SW480 (cell line): ENCODE results near the gene CNKSR3.

ENCODE experiments used
- DNase-seq: peaks from one replicate; pipeline ENCODE4 v3.0.0-alpha.2; 2016; ENCODE audit warnings: low spot score

CNKSR3 gene

GRCh38 chr6:154457046-154457713 is 53.3 kb downstream of the CNKSR3 start:
- DNase-seq = no peak

GRCh38 chr6:154453329-154453728 is 57.2 kb downstream of the CNKSR3 start:
- DNase-seq = no peak

- no peak for DNase-seq
Observed at GRCh38 chr6:154450498-154450897, 60.0 kb downstream of the CNKSR3 start.

GRCh38 chr6:154448448-154449096 is 61.9 kb downstream of the CNKSR3 start:
- no peak for DNase-seq

GRCh38 chr6:154447954-154448353 is 62.5 kb downstream of the CNKSR3 start:
- no peak for DNase-seq

- DNase-seq = no peak
Observed at GRCh38 chr6:154446984-154447383, 63.5 kb downstream of the CNKSR3 start.

GRCh38 chr6:154445417-154445816 is 65.1 kb downstream of the CNKSR3 start:
- DNase-seq = no peak

GRCh38 chr6:154441995-154442310 is 68.5 kb downstream of the CNKSR3 start:
- DNase-seq = no peak

- no peak for DNase-seq
Observed at GRCh38 chr6:154440422-154441043, 70.0 kb downstream of the CNKSR3 start.

- DNase-seq = no peak
Observed at GRCh38 chr6:154440022-154440421, 70.5 kb downstream of the CNKSR3 start.

- no peak for DNase-seq
Observed at GRCh38 chr6:154438882-154439415, 71.5 kb downstream of the CNKSR3 start.

GRCh38 chr6:154435400-154435945 is 75.0 kb downstream of the CNKSR3 start:
- no peak for DNase-seq

- DNase-seq = no peak
Observed at GRCh38 chr6:154434662-154435061, 75.8 kb downstream of the CNKSR3 start.

GRCh38 chr6:154433477-154434241 is 76.8 kb downstream of the CNKSR3 start:
- no peak for DNase-seq

GRCh38 chr6:154432533-154433476 is 77.7 kb downstream of the CNKSR3 start:
- no peak for DNase-seq

- no peak for DNase-seq
Observed at GRCh38 chr6:154430481-154430919, 80.0 kb downstream of the CNKSR3 start.

- no peak for DNase-seq
Observed at GRCh38 chr6:154429711-154430110, 80.8 kb downstream of the CNKSR3 start.

- no peak for DNase-seq
Observed at GRCh38 chr6:154428897-154429296, 81.6 kb downstream of the CNKSR3 start.

- DNase-seq = no peak
Observed at GRCh38 chr6:154427446-154427845, 83.0 kb downstream of the CNKSR3 start.

- no peak for DNase-seq
Observed at GRCh38 chr6:154426997-154427396, 83.5 kb downstream of the CNKSR3 start.

GRCh38 chr6:154425034-154425433 is 85.5 kb downstream of the CNKSR3 start:
- no peak for DNase-seq
